OCI-LY1 (cell line): Measurements from ENCODE around the gene ADAM33.

Experiments used
- CTCF ChIP-seq: fragments of 200-600 bp; sonication (generic), shearing (Covaris generic); IDR thresholded peaks from 2 replicates; pipeline ENCODE4 v1.5.1; 2017; ENCODE audit warnings: mild to moderate bottlenecking, antibody characterized with exemption, low read length, moderate library complexity, mixed read lengths
- EZH2 ChIP-seq: fragments of 200-600 bp; sonication (generic), shearing (Covaris generic); IDR thresholded peaks from 2 replicates; pipeline ENCODE4 v1.8.0; 2017; ENCODE audit warnings: borderline replicate concordance, mixed run types, mild to moderate bottlenecking, antibody characterized with exemption, low read length, moderate library complexity, mixed read lengths

- TF ChIP-seq CTCF = no peak
- TF ChIP-seq EZH2 = no peak
Measured at GRCh38 chr20:3704087-3704486, 22.3 kb upstream of the ADAM33 start.
